AG04450 (cell line): ENCODE measurements around the gene CCR5AS.

ENCODE experiments used
- CTCF ChIA-PET: fragments of 300-600, 350-600 bp; formaldehyde crosslinking; extraction: SDS; loops from one replicate; lab custom pipeline; 2022; ENCODE audit warnings: antibody characterized with exemption, inconsistent platforms; lab: Charles Lee
- POLR2A ChIA-PET: fragments of 350-600 bp; formaldehyde crosslinking; extraction: SDS; loops from one replicate; lab custom pipeline; 2021; ENCODE audit warnings: antibody characterized with exemption, inconsistent platforms; lab: Yijun Ruan, JAX
- DNase-seq: peaks from one replicate; pipeline ENCODE4 v3.0.0-alpha.2; 2011; ENCODE audit warnings: low read depth, low spot score
- H3K27ac ChIP-seq: one replicate; pipeline ENCODE4 v1.5.1; 2012; ENCODE audit warnings: low read depth, low read length, control low read depth
- H3K27me3 ChIP-seq: one replicate; pipeline ENCODE4 v1.6.0; 2012; ENCODE audit warnings: low read length; ENCODE audit not compliant: control insufficient read depth, insufficient read depth
- H3K4me3 ChIP-seq: 2 replicates; pipeline ENCODE4 v1.5.1; 2011; ENCODE audit warnings: mild to moderate bottlenecking, low read depth, low read length, control low read depth
- H3K9me3 ChIP-seq: 2 replicates; pipeline ENCODE4 v1.5.1; 2012; ENCODE audit warnings: low read length; ENCODE audit not compliant: control insufficient read depth, insufficient read depth
- TF ChIP-seq, protein P1 (sequence below): IDR thresholded peaks from 2 replicates; pipeline ENCODE4 v1.5.1; 2011; ENCODE audit warnings: low read depth, low read length, control low read depth, inconsistent platforms

CCR5AS gene

DNA sequence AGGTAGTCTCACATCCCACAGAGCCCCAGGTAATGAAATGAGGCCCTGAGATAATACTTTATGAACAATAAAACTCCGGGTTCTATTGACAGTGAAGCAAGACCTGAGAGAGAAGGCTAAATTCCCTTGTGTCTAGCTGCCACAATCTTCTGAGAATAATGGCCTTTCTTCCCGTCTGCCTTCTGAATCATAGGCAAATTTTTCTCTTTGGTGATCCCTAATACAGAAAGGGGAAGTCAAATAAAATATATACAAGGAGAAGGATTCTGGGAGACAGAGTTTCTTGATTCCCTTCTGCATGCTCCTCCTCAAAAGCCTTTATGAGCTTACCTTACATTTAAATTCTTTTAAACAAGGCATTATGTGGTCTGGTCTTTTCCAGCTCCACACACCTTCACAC, 82.8 kb downstream of the CCR5AS start:
- no peak overlapping the region for H3K27ac ChIP-seq
- POLR2A ChIA-PET = no interaction called here
- TF ChIP-seq, protein P1, sequence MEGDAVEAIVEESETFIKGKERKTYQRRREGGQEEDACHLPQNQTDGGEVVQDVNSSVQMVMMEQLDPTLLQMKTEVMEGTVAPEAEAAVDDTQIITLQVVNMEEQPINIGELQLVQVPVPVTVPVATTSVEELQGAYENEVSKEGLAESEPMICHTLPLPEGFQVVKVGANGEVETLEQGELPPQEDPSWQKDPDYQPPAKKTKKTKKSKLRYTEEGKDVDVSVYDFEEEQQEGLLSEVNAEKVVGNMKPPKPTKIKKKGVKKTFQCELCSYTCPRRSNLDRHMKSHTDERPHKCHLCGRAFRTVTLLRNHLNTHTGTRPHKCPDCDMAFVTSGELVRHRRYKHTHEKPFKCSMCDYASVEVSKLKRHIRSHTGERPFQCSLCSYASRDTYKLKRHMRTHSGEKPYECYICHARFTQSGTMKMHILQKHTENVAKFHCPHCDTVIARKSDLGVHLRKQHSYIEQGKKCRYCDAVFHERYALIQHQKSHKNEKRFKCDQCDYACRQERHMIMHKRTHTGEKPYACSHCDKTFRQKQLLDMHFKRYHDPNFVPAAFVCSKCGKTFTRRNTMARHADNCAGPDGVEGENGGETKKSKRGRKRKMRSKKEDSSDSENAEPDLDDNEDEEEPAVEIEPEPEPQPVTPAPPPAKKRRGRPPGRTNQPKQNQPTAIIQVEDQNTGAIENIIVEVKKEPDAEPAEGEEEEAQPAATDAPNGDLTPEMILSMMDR = no peak

DNA sequence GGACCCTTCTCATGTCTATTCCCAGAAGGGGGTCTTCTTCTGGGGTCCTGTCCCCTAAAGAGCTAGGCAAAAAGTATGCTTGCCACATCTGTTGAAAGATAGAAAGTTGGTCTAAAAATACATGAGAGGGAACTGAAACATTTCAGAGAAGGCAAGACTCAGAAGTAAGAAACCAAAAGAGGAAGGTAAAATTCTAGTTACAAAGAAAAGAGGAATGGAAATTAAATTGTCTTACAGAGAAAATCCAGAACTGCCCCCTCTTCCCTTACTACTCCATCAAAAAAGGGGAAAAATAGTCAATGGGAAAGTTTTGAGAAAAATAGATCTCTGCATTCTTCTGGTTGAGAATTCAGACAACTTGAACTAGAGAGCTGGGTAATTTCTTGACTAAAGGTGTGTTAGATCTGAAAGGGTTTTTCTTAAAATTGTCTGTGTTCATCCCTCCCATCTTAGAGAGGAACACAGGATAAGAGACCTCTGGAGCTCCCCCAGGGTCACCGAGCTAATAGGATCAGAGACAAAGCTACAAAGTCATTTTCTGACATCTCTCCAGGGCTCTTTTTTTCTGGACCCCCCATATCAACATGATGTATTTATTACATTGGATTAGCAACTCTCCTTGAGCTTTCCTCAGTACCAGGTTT, 85.3 kb downstream of the CCR5AS start:
- DNase-seq = no peak
- ChIA-PET POLR2A (no interaction called here), CTCF (interaction anchor here (1.2 kb wide), 1 partner anchor 12 kb away, joined by 3 read pairs; no protein-coding TSS in a partner anchor)
- Histone ChIP-seq H3K9me3 (no peaks in the 10 kb centered on the region), H3K27ac (no peak overlapping the region), H3K4me3 (no peak overlapping the region), H3K27me3 (peaks cover 7% of the 10 kb centered on the region)
- TF ChIP-seq, protein P1 = no peak

More for the DNA sequence above, 82.8 kb downstream of the CCR5AS start:
- H3K27me3 ChIP-seq = peaks cover 7% of the 10 kb centered on the region
- no peak for DNase-seq
- CTCF ChIA-PET = no interaction called here
- no peaks in the 10 kb centered on the region for H3K9me3 ChIP-seq
- no peak overlapping the region for H3K4me3 ChIP-seq

DNA sequence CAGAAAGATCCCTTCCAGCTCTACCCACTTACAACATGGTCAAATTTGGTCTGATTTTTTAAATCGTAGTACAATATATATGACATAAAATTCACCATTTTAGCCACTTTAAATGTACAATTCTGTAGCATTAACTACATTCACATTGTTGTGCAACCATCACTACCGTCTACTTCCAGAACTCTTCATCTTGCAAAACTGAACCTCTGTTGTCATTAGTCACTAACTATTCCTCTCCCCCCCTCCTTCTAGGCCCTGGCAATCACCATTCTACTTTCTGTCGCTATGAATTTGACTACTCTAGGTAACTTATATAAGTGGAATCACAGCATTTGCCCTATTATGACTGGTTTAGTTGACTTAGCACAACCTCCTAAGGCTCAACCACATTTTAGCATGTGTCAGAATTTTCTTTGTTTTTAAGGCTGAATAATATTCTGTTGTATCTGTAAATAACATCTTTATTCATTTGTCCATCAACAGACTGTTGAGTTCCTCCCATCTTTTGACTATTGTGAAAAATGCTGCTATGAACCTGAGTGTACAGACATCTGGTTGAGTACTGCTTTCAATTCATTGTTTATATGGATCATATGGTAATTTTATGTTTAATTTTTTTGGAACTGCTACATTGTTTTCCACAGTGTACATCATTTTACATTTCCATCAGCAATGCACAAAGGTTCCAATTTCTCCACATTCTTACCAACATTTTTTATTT, 88.5 kb downstream of the CCR5AS start:
- no peak overlapping the region for H3K4me3 ChIP-seq
- CTCF ChIA-PET = no interaction called here
- no peaks in the 10 kb centered on the region for H3K9me3 ChIP-seq
- no peaks in the 10 kb centered on the region for H3K27me3 ChIP-seq
- no peak overlapping the region for H3K27ac ChIP-seq
- POLR2A ChIA-PET = no interaction called here
- DNase-seq = no peak
- TF ChIP-seq, protein P1 = no peak

DNA sequence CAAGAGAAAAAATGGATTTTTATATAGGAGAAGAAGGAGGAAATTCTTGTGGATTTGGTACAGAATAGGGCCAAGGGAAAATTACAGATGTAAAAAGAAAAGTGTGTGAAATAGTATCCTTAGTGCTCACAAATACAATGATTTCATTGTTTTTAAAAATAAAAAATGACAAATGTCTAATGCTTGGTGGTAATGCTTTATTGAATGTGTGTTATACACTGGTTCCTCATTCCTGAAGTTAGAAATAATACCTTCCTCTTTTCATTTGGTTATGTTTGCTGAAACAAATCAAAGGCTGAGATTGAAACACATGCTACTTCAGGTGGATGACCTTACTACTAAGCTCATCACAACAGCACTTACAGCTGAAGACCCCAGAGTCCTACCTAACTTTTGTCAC, 90.7 kb downstream of the CCR5AS start:
- POLR2A ChIA-PET = no interaction called here
- TF ChIP-seq, protein P1 = no peak
- no peak for DNase-seq
- Histone ChIP-seq H3K9me3 (no peaks in the 10 kb centered on the region), H3K4me3 (no peak overlapping the region), H3K27me3 (no peaks in the 10 kb centered on the region), H3K27ac (no peak overlapping the region)
- CTCF ChIA-PET = no interaction called here

DNA sequence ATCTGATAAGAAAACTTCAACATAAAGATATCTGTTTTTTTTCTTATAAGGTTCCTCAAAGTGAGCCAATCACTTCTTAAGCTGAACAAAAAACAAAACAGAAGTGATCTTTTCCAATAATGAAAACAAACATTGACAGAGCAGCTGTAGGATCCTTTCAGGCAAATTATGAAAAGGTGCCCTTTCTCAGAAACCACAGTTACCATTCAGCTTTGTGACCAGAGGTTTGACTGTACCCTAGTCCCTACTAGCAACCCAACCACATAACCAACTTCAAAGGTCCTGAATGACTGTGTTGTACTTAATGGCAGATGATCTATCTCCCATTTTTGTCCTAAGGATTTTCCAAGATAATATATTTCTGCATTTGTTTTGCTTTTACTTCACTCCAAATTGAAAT, 92.3 kb downstream of the CCR5AS start:
- H3K27ac ChIP-seq = no peak overlapping the region
- no peak overlapping the region for H3K4me3 ChIP-seq
- DNase-seq = no peak
- ChIA-PET POLR2A (no interaction called here), CTCF (no interaction called here)
- TF ChIP-seq, protein P1 = no peak
- H3K9me3 ChIP-seq = no peaks in the 10 kb centered on the region
- H3K27me3 ChIP-seq = no peaks in the 10 kb centered on the region
